IMR-90 (cell line): ENCODE data around the gene RUNDC3A.

Experiments used
- CEBPB ChIP-seq: IDR thresholded peaks from 2 replicates; pipeline ENCODE4 v1.6.1; 2012; ENCODE audit warnings: low read depth, low read length, improper control_type of control experiment
- CTCF ChIP-seq: conservative IDR thresholded peaks from 2 replicates; pipeline ENCODE4 v1.5.1; 2012; ENCODE audit warnings: mild to moderate bottlenecking, low read depth, low read length, improper control_type of control experiment
- MAFK ChIP-seq: IDR thresholded peaks from 2 replicates; pipeline ENCODE4 v1.6.1; 2012; ENCODE audit warnings: low read depth, low read length, improper control_type of control experiment
- MAZ ChIP-seq: IDR thresholded peaks from 2 replicates; pipeline ENCODE4 v1.6.1; 2012; ENCODE audit warnings: low read depth, mild to moderate bottlenecking, low read length, improper control_type of control experiment, moderate library complexity, borderline replicate concordance
- POLR2A ChIP-seq: IDR thresholded peaks from 2 replicates; pipeline ENCODE4 v1.6.1; 2012; ENCODE audit warnings: mild to moderate bottlenecking, low read depth, low read length
- RCOR1 ChIP-seq: IDR thresholded peaks from 2 replicates; pipeline ENCODE4 v1.6.1; 2012; ENCODE audit warnings: mild to moderate bottlenecking, low read length, improper control_type of control experiment; ENCODE audit not compliant: insufficient replicate concordance
- SMC3 ChIP-seq: fragments of 150-350 bp; IDR thresholded peaks from 2 replicates; pipeline ENCODE4 v1.6.1; 2016; ENCODE audit warnings: low read depth, mild to moderate bottlenecking, antibody characterized with exemption, low read length, moderate library complexity
- USF2 ChIP-seq: fragments of 150-350 bp; IDR thresholded peaks from 2 replicates; pipeline ENCODE4 v1.6.1; 2017; ENCODE audit warnings: mild to moderate bottlenecking, antibody characterized with exemption, low read length, low read depth

- TF ChIP-seq POLR2A = no peak
- no peak for TF ChIP-seq RCOR1
- TF ChIP-seq SMC3 = no peak
- no peak for TF ChIP-seq CTCF
- TF ChIP-seq USF2 = no peak
- TF ChIP-seq CEBPB = no peak
- no peak for TF ChIP-seq MAZ
- TF ChIP-seq MAFK = no peak
These were observed 44.6 kb downstream of the RUNDC3A start for GRCh38 chr17:44352828-44353671.
